MM.1S (cell line): ENCODE data around the gene TXNIP.

Experiments
- DNase-seq: peaks from one replicate; pipeline ENCODE4 v3.0.0-alpha.2; 2015
- H2AFZ ChIP-seq: fragments of 300-600 bp; sonication (generic); 2 replicates; pipeline ENCODE4 v1.6.0; 2016; ENCODE audit warnings: antibody characterized with exemption, low read length
- H3F3A ChIP-seq: fragments of 300-600 bp; sonication (generic); 2 replicates; pipeline ENCODE4 v1.6.1; 2016; ENCODE audit warnings: mild to moderate bottlenecking, antibody characterized with exemption, low read length, moderate library complexity, mixed read lengths; ENCODE audit not compliant: insufficient read depth
- H3K27ac ChIP-seq: fragments of 300-600 bp; sonication (generic); 2 replicates; pipeline ENCODE4 v1.5.1; 2016; ENCODE audit warnings: mild to moderate bottlenecking, low read length
- H3K27me3 ChIP-seq: fragments of 300-600 bp; sonication (generic); replicated peaks from 2 replicates; pipeline ENCODE4 v1.6.0; 2016; ENCODE audit warnings: low read length; ENCODE audit not compliant: insufficient read depth
- H3K36me3 ChIP-seq: fragments of 300-600 bp; sonication (generic); replicated peaks from 2 replicates; pipeline ENCODE4 v1.6.1; 2016; ENCODE audit warnings: mild to moderate bottlenecking, low read length, mixed read lengths; ENCODE audit not compliant: insufficient read depth
- H3K4me1 ChIP-seq: fragments of 300-600 bp; sonication (generic); 2 replicates; pipeline ENCODE4 v1.6.1; 2016; ENCODE audit warnings: low read length, mixed read lengths
- H3K4me2 ChIP-seq: fragments of 300-600 bp; sonication (generic); 2 replicates; pipeline ENCODE4 v1.6.0; 2016; ENCODE audit warnings: low read depth, low read length
- H3K4me3 ChIP-seq: fragments of 300-600 bp; sonication (generic); 2 replicates; pipeline ENCODE4 v1.5.1; 2016; ENCODE audit warnings: low read length, mixed read lengths
- H3K79me2 ChIP-seq: fragments of 300-600 bp; sonication (generic); 2 replicates; pipeline ENCODE4 v1.6.1; 2016; ENCODE audit warnings: mixed run types, low read length, mixed read lengths
- H3K9ac ChIP-seq: fragments of 300-600 bp; sonication (generic); 2 replicates; pipeline ENCODE4 v1.6.1; 2016; ENCODE audit warnings: low read length, mixed read lengths
- H3K9me2 ChIP-seq: fragments of 300-600 bp; sonication (generic); replicated peaks from 2 replicates; pipeline ENCODE4 v1.6.1; 2016; ENCODE audit warnings: mild to moderate bottlenecking, low read length, mixed read lengths; ENCODE audit not compliant: insufficient read depth
- H3K9me3 ChIP-seq: fragments of 300-600 bp; sonication (generic); replicated peaks from 2 replicates; pipeline ENCODE4 v1.6.1; 2016; ENCODE audit warnings: mild to moderate bottlenecking, low read length, mixed read lengths; ENCODE audit not compliant: insufficient read depth
- H4K20me1 ChIP-seq: fragments of 300-600 bp; sonication (generic); 2 replicates; pipeline ENCODE4 v1.6.1; 2016; ENCODE audit warnings: mild to moderate bottlenecking, low read length, moderate library complexity, mixed read lengths; ENCODE audit not compliant: insufficient read depth
- EZH2 ChIP-seq: fragments of 300-600 bp; sonication (generic); optimal IDR thresholded peaks from 2 replicates; pipeline ENCODE3; 2017; ENCODE audit warnings: low read depth, mild to moderate bottlenecking, antibody characterized with exemption, low read length, mixed read lengths
- EZH2phosphoT487 ChIP-seq: fragments of 300-600 bp; sonication (generic); IDR thresholded peaks from 2 replicates; pipeline ENCODE4 v1.6.1; 2018; ENCODE audit warnings: antibody characterized with exemption, low read length
- TF ChIP-seq, protein P1 (sequence below): fragments of 300-600 bp; sonication (generic); IDR thresholded peaks from 2 replicates; pipeline ENCODE4 v1.5.1; 2016; ENCODE audit warnings: antibody characterized with exemption, low read length, mixed read lengths

Gene TXNIP

DNA sequence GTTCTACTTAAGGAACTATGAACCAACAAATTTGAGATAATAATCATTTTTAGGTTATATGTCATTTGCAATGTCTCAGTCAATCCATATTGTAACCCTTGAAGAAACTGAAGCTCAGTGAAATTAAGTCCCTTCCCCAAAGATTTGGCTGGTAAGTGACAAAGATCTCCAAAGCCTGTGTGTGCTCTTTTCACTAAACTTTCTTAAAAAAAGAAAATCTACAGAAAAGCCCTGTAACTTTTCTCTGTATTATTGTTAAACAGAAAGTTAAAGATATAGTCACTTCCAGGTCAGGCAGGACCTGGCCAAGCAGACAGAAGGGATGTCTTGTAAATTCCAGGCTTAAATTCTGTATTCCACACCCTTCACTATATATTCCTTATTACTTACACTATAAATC is 40.0 kb downstream of the TXNIP start:
- H3K36me3 ChIP-seq = no peaks in the 10 kb centered on the region
- TF ChIP-seq EZH2phosphoT487 (no peak), EZH2 (no peak)
- TF ChIP-seq, protein P1, sequence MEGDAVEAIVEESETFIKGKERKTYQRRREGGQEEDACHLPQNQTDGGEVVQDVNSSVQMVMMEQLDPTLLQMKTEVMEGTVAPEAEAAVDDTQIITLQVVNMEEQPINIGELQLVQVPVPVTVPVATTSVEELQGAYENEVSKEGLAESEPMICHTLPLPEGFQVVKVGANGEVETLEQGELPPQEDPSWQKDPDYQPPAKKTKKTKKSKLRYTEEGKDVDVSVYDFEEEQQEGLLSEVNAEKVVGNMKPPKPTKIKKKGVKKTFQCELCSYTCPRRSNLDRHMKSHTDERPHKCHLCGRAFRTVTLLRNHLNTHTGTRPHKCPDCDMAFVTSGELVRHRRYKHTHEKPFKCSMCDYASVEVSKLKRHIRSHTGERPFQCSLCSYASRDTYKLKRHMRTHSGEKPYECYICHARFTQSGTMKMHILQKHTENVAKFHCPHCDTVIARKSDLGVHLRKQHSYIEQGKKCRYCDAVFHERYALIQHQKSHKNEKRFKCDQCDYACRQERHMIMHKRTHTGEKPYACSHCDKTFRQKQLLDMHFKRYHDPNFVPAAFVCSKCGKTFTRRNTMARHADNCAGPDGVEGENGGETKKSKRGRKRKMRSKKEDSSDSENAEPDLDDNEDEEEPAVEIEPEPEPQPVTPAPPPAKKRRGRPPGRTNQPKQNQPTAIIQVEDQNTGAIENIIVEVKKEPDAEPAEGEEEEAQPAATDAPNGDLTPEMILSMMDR = no peak
- H3K4me3 ChIP-seq = no peak overlapping the region
- H2AFZ ChIP-seq = no peak overlapping the region
- DNase-seq = no peak
- peaks cover 40% of the 10 kb centered on the region for H3K27me3 ChIP-seq
- no peaks in the 10 kb centered on the region for H3K9me2 ChIP-seq
- H3K4me1 ChIP-seq = peaks cover 24% of the 10 kb centered on the region
- H3K4me2 ChIP-seq = no peak overlapping the region
- H3F3A ChIP-seq = peaks cover 9% of the 10 kb centered on the region; the same call in 1 of the 2 replicates
- no peaks in the 10 kb centered on the region for H4K20me1 ChIP-seq
- no peak overlapping the region for H3K27ac ChIP-seq
- H3K79me2 ChIP-seq = no peaks in the 10 kb centered on the region
- no peak overlapping the region for H3K9ac ChIP-seq
- no peaks in the 10 kb centered on the region for H3K9me3 ChIP-seq

GRCh38 chr1:145955436-145955835 is 40.9 kb downstream of the TXNIP start:
- TF ChIP-seq, protein P1 = no peak
- TF ChIP-seq EZH2phosphoT487 = no peak
- no peak for TF ChIP-seq EZH2
- H3K4me2 ChIP-seq = no peak overlapping the region
- H3K36me3 ChIP-seq = no peaks in the 10 kb centered on the region
- H3K4me3 ChIP-seq = no peak overlapping the region
- no peak overlapping the region for H2AFZ ChIP-seq
- no peak for DNase-seq
- H3K4me1 ChIP-seq = peaks cover 18% of the 10 kb centered on the region
- H3K79me2 ChIP-seq = no peaks in the 10 kb centered on the region
- no peaks in the 10 kb centered on the region for H3K9me2 ChIP-seq
- H3F3A ChIP-seq = peaks cover 9% of the 10 kb centered on the region; the same call in 1 of the 2 replicates
- no peak overlapping the region for H3K9ac ChIP-seq
- H3K9me3 ChIP-seq = no peaks in the 10 kb centered on the region
- H3K27ac ChIP-seq = no peak overlapping the region
- H3K27me3 ChIP-seq = peaks cover 31% of the 10 kb centered on the region
- H4K20me1 ChIP-seq = no peaks in the 10 kb centered on the region

DNA sequence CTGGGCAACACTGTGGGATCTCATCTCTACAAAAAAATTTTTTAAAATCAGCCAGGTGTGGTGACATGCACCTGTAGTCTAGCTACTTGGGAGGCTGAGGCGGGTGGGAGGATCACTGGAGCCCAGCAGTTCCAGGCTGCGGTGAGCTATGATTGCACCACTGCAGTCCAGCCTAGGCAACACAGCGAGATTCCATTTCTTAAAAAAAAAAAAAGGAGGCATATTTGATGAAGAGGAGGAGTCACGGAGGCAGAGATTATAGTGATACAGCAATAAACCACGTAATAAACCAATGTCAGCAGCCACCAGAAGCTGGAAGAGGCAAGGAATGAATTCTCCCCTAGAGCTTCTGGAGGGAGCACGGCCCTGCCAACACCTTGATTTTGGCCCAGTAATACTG is 42.5 kb downstream of the TXNIP start:
- Histone ChIP-seq H3K9ac (no peak overlapping the region), H3K27ac (no peak overlapping the region), H3K27me3 (peaks cover 15% of the 10 kb centered on the region), H3K9me3 (no peaks in the 10 kb centered on the region), H4K20me1 (no peaks in the 10 kb centered on the region), H3K4me2 (no peak overlapping the region), H3K9me2 (no peaks in the 10 kb centered on the region), H3K79me2 (no peaks in the 10 kb centered on the region), H2AFZ (no peak overlapping the region), H3F3A (peaks cover 9% of the 10 kb centered on the region; the same call in 1 of the 2 replicates), H3K36me3 (no peaks in the 10 kb centered on the region), H3K4me3 (no peak overlapping the region), H3K4me1 (peaks cover 18% of the 10 kb centered on the region)
- no peak for TF ChIP-seq EZH2phosphoT487
- DNase-seq = no peak

DNA sequence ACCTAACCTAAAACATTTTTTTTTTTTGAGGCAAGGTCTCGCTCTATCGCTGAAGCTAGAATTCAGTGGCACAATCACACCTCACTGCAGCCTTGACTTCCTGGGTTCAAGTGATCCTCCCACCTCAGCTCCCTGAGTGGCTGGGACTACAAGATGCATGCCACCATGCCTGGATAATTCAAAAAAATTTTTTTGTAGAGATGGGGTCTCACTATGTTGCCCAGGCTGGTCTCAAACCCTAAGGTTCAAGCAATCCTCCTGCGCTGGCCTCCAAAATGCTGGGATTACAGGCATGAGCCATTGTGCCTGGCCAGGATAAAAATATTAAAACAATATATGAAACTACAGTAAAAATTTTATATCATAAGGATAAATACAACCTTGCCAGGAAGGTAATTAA is 43.5 kb downstream of the TXNIP start:
- Histone ChIP-seq H2AFZ (no peak overlapping the region), H3K4me3 (no peak overlapping the region), H3K79me2 (no peaks in the 10 kb centered on the region), H3K9me3 (no peaks in the 10 kb centered on the region), H3K27ac (no peak overlapping the region), H3K4me1 (peaks cover 10% of the 10 kb centered on the region), H3K36me3 (no peaks in the 10 kb centered on the region), H4K20me1 (no peaks in the 10 kb centered on the region), H3K4me2 (no peak overlapping the region), H3F3A (peaks cover 9% of the 10 kb centered on the region; the same call in 1 of the 2 replicates), H3K9me2 (no peaks in the 10 kb centered on the region), H3K9ac (no peak overlapping the region), H3K27me3 (peaks cover 11% of the 10 kb centered on the region)
- DNase-seq = no peak
- no peak for TF ChIP-seq EZH2
- TF ChIP-seq, protein P1 = no peak
